IMR-90 (cell line): ENCODE measurements around the gene KRT4. TPM values are rescaled to one million over a fixed set of nuclear protein-coding genes. Genes with fewer than 3 reads are reported as not detected.

Source experiments
- ATAC-seq: fragments of 200-7000 bp; cut with Tn5 transposase; 2 replicates; pipeline ENCODE4 v1.9.1; 2020; ENCODE audit warnings: low read depth, mild to moderate bottlenecking, moderate library complexity
- BruUV-seq: library from RNA; stranded (reverse); fragments of 400-500 nt; replicated peaks from 2 replicates; lab custom pipeline; 2021; lab: Mats Ljungman, UMichigan
- CTCF ChIA-PET: fragments of 300-600 bp; formaldehyde crosslinking; extraction: SDS; loops from one replicate; lab custom pipeline; 2021; ENCODE audit warnings: antibody characterized with exemption; lab: Yijun Ruan, JAX
- POLR2A ChIA-PET: fragments of 300-600 bp; sonication (Branson Sonifier 250); formaldehyde crosslinking; loops from one replicate; lab custom pipeline; 2022; ENCODE audit warnings: antibody characterized with exemption; ENCODE audit not compliant: unreplicated experiment; lab: Charles Lee
- DNase-seq: peaks from one replicate; pipeline ENCODE4 v3.0.0; 2013
- H2AFZ ChIP-seq: replicated peaks from 2 replicates; pipeline ENCODE3; 2013; ENCODE audit warnings: low read length, mild to moderate bottlenecking; ENCODE audit not compliant: poor library complexity
- H2AK5ac ChIP-seq: 2 replicates; pipeline ENCODE4 v1.6.1; 2013; ENCODE audit warnings: low read depth, low read length, inconsistent platforms
- H2AK9ac ChIP-seq: replicated peaks from 2 replicates; pipeline ENCODE3; 2013; ENCODE audit warnings: mild to moderate bottlenecking, low read depth, low read length, moderate library complexity; ENCODE audit not compliant: poor library complexity
- H2BK120ac ChIP-seq: 2 replicates; pipeline ENCODE4 v1.6.1; 2013; ENCODE audit warnings: low read depth, low read length, inconsistent platforms
- H2BK15ac ChIP-seq: 3 replicates; pipeline ENCODE4 v1.6.1; 2013; ENCODE audit warnings: low read depth, low read length, inconsistent platforms
- H2BK20ac ChIP-seq: 2 replicates; pipeline ENCODE4 v1.6.1; 2013; ENCODE audit warnings: low read depth, mild to moderate bottlenecking, inconsistent platforms, low read length, moderate library complexity
- H2BK5ac ChIP-seq: 2 replicates; pipeline ENCODE4 v1.6.1; 2013; ENCODE audit warnings: mild to moderate bottlenecking, low read depth, low read length, inconsistent platforms; ENCODE audit not compliant: poor library complexity, severe bottlenecking
- H3K14ac ChIP-seq: replicated peaks from 2 replicates; pipeline ENCODE4 v1.6.1; 2013; ENCODE audit warnings: low read depth, low read length, inconsistent platforms
- H3K18ac ChIP-seq: 2 replicates; pipeline ENCODE4 v1.6.1; 2013; ENCODE audit warnings: low read depth, low read length, control low read depth
- H3K23ac ChIP-seq: 2 replicates; pipeline ENCODE4 v1.6.1; 2013; ENCODE audit warnings: low read depth, low read length, inconsistent platforms
- H3K27ac ChIP-seq: 2 replicates; pipeline ENCODE4 v1.5.1; 2013; ENCODE audit warnings: mild to moderate bottlenecking, control low read depth, low read length; ENCODE audit not compliant: insufficient read depth
- H3K27me3 ChIP-seq: 2 replicates; pipeline ENCODE4 v1.6.1; 2013; ENCODE audit warnings: low read length; ENCODE audit not compliant: control insufficient read depth, insufficient read depth
- H3K36me3 ChIP-seq: 2 replicates; pipeline ENCODE4 v1.6.1; 2013; ENCODE audit warnings: low read length, mixed read lengths; ENCODE audit not compliant: control insufficient read depth, insufficient read depth
- H3K4ac ChIP-seq: 2 replicates; pipeline ENCODE4 v1.6.1; 2013; ENCODE audit warnings: low read depth, low read length, inconsistent platforms
- H3K4me1 ChIP-seq: 2 replicates; pipeline ENCODE4 v1.6.1; 2013; ENCODE audit warnings: low read length, mixed read lengths; ENCODE audit not compliant: control insufficient read depth, insufficient read depth
- H3K4me2 ChIP-seq: 2 replicates; pipeline ENCODE4 v1.6.1; 2013; ENCODE audit warnings: low read depth, mild to moderate bottlenecking, control low read depth, low read length, moderate library complexity
- H3K4me3 ChIP-seq: 2 replicates; pipeline ENCODE4 v1.5.1; 2013; ENCODE audit warnings: low read depth, mild to moderate bottlenecking, control low read depth, low read length, moderate library complexity; ENCODE audit not compliant: insufficient read depth
- H3K56ac ChIP-seq: 2 replicates; pipeline ENCODE4 v1.6.1; 2013; ENCODE audit warnings: low read length, inconsistent platforms; ENCODE audit not compliant: insufficient read depth; ENCODE audit errors: extremely low read depth
- H3K79me1 ChIP-seq, 2 experiments: 2 replicates each; pipeline ENCODE4 v1.6.1; 2013; ENCODE audit warnings: low read length in 2 of 2, inconsistent platforms in 1 of 2, low read depth in 1 of 2
- H3K9ac ChIP-seq: 2 replicates; pipeline ENCODE4 v1.6.1; 2013; ENCODE audit warnings: low read depth, low read length, control low read depth
- H3K9me1 ChIP-seq: 2 replicates; pipeline ENCODE4 v1.6.1; 2013; ENCODE audit warnings: low read length, inconsistent platforms; ENCODE audit not compliant: insufficient read depth
- H3K9me3 ChIP-seq: 2 replicates; pipeline ENCODE4 v1.6.1; 2013; ENCODE audit warnings: low read length; ENCODE audit not compliant: control insufficient read depth, insufficient read depth
- H4K20me1 ChIP-seq: 2 replicates; pipeline ENCODE4 v1.6.1; 2013; ENCODE audit warnings: low read length, inconsistent platforms; ENCODE audit not compliant: insufficient read depth
- H4K5ac ChIP-seq: 2 replicates; pipeline ENCODE4 v1.6.1; 2013; ENCODE audit warnings: mild to moderate bottlenecking, low read depth, low read length, control low read depth
- H4K8ac ChIP-seq, 2 experiments: 2 replicates each; pipeline ENCODE4 v1.6.1; 2013; ENCODE audit warnings: low read depth in 2 of 2, low read length in 2 of 2, control low read depth in 1 of 2, inconsistent platforms in 1 of 2
- H4K91ac ChIP-seq: 2 replicates; pipeline ENCODE4 v1.6.1; 2013; ENCODE audit warnings: low read depth, low read length, inconsistent platforms; ENCODE audit not compliant: insufficient read depth
- BHLHE40 ChIP-seq: fragments of 150-350 bp; IDR thresholded peaks from 2 replicates; pipeline ENCODE4 v1.6.1; 2016; ENCODE audit warnings: mild to moderate bottlenecking, low read depth, low read length
- CEBPB ChIP-seq: IDR thresholded peaks from 2 replicates; pipeline ENCODE4 v1.6.1; 2012; ENCODE audit warnings: low read depth, low read length, improper control_type of control experiment
- CTCF ChIP-seq: conservative IDR thresholded peaks from 2 replicates; pipeline ENCODE4 v1.5.1; 2012; ENCODE audit warnings: mild to moderate bottlenecking, low read depth, low read length, improper control_type of control experiment
- FOS ChIP-seq: fragments of 150-350 bp; IDR thresholded peaks from 2 replicates; pipeline ENCODE4 v1.6.1; 2016; ENCODE audit warnings: low read depth, low read length
- MAFK ChIP-seq: IDR thresholded peaks from 2 replicates; pipeline ENCODE4 v1.6.1; 2012; ENCODE audit warnings: low read depth, low read length, improper control_type of control experiment
- MAZ ChIP-seq: IDR thresholded peaks from 2 replicates; pipeline ENCODE4 v1.6.1; 2012; ENCODE audit warnings: low read depth, mild to moderate bottlenecking, low read length, improper control_type of control experiment, moderate library complexity, borderline replicate concordance
- MXI1 ChIP-seq: IDR thresholded peaks from 2 replicates; pipeline ENCODE4 v1.6.1; 2012; ENCODE audit warnings: low read depth, mild to moderate bottlenecking, low read length, moderate library complexity, borderline replicate concordance
- NFE2L2 ChIP-seq: fragments of 150-350 bp; IDR thresholded peaks from 2 replicates; pipeline ENCODE4 v1.6.1; 2016; ENCODE audit warnings: low read depth, mild to moderate bottlenecking, low read length
- RAD21 ChIP-seq: IDR thresholded peaks from 2 replicates; pipeline ENCODE4 v1.6.1; 2012; ENCODE audit warnings: low read length, improper control_type of control experiment
- RCOR1 ChIP-seq: IDR thresholded peaks from 2 replicates; pipeline ENCODE4 v1.6.1; 2012; ENCODE audit warnings: mild to moderate bottlenecking, low read length, improper control_type of control experiment; ENCODE audit not compliant: insufficient replicate concordance
- USF2 ChIP-seq: fragments of 150-350 bp; IDR thresholded peaks from 2 replicates; pipeline ENCODE4 v1.6.1; 2017; ENCODE audit warnings: mild to moderate bottlenecking, antibody characterized with exemption, low read length, low read depth
- WGBS, 2 experiments: methylation state at CpG; one replicate each; pipeline versions ENCODE4 v1.1.5 to v1.1.7; 2013; ENCODE audit warnings: missing lambda C conversion rate in 2 of 2; ENCODE audit not compliant: insufficient read length in 1 of 2; ENCODE audit errors: extremely low coverage in 2 of 2; 5-methylcytosine and 5-hydroxymethylcytosine counted together
- dilution Hi-C: fragments of 300-500 bp; cut with HindIII; formaldehyde crosslinking; loops from one replicate; pipeline ENCODE4 v1.14.3; 2018; ENCODE audit warnings: low sequenced_read_pairs; ENCODE audit not compliant: unreplicated experiment
- in situ Hi-C: fragments of 300-500 bp; cut with MboI; formaldehyde crosslinking; loops from 3 replicates; pipeline ENCODE4 v1.14.3; 2019; ENCODE audit warnings: low sequenced_read_pairs, inconsistent platforms, mixed read lengths
- intact Hi-C: fragments of 100-400 bp; cut with micrococcal nuclease; formaldehyde crosslinking; loops from 2 replicates; pipeline ENCODE4 v1.10.0; 2022
- polyA plus RNA-seq, 3 experiments: library from polyadenylated mRNA; depleted of rRNA; stranded (reverse); fragments of >200 nt; gene quantifications; 2 replicates each; pipeline ENCODE4 v1.2.3, GENCODE V29; 2012; ENCODE audit warnings: low replicate concordance in 1 of 3
- total RNA-seq: library from RNA; depleted of rRNA; stranded (reverse); fragments of >200 nt; gene quantifications from 2 replicates; pipeline ENCODE4 v1.2.3, GENCODE V29; 2012

The KRT4 gene
- total and polyA plus RNA-seq, 2 of the 4 experiments (the other 2 are of a cell fraction) = under 0.01 to 0.07 TPM

DNA sequence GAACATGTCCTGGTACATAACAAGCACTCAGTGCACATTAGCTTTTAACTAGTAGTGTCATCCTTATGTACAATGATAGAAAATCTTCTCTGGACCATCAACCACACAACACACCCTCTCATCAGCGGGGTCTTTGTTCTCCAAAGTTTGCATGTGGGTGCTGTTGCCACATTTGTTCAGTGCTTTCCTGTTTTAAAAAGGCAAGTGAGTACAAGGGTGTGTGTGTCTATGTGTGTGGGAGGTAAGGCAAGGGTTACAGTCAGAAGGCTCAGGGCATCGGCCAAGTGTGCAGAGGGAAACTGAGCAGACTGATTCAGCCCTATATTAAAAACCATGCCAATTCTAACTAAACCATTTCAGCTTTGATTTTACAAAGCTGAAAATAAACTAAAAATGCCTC lies 54.7 kb downstream of the KRT4 start:
- TF ChIP-seq FOS = no peak
- TF ChIP-seq MAZ = no peak
- TF ChIP-seq RCOR1 = no peak
- TF ChIP-seq RAD21 = no peak
- no peak for TF ChIP-seq NFE2L2
- no peak for TF ChIP-seq MXI1
- no peak for TF ChIP-seq CTCF
- TF ChIP-seq CEBPB = no peak
- TF ChIP-seq USF2 = no peak
- TF ChIP-seq BHLHE40 = no peak
- no peak for TF ChIP-seq MAFK
- Histone ChIP-seq H2AFZ (no peak overlapping the region), H3K36me3 (no peaks in the 10 kb centered on the region), H3K23ac (no peak overlapping the region), H3K4me2 (no peak overlapping the region), H3K9me1 (no peaks in the 10 kb centered on the region), H3K27me3 (peaks cover 2% of the 10 kb centered on the region), H3K4ac (no peak overlapping the region), H3K4me1 (no peaks in the 10 kb centered on the region), H4K91ac (no peak overlapping the region), H2BK20ac (no peak overlapping the region), H3K56ac (no peak overlapping the region), H3K27ac (no peak overlapping the region), H2AK5ac (no peak overlapping the region), H3K9me3 (peaks cover 5% of the 10 kb centered on the region; the same call in 1 of the 2 replicates), H4K20me1 (no peaks in the 10 kb centered on the region), H3K4me3 (no peak overlapping the region), H3K79me1 (no peaks in the 10 kb centered on the region), H2BK15ac (no peak overlapping the region), H3K14ac (no peak overlapping the region), H2AK9ac (no peak overlapping the region), H2BK120ac (no peak overlapping the region), H4K5ac (no peak overlapping the region), H3K18ac (no peak overlapping the region), H4K8ac (no peak overlapping the region), H2BK5ac (no peak overlapping the region), H3K9ac (no peak overlapping the region)
- POLR2A ChIA-PET = no interaction called here
- dilution Hi-C loops = no loop called here
- intact Hi-C loops = no loop called here
- in situ Hi-C loops = no loop called here
- no peak for DNase-seq
- WGBS, 2 experiments = no CpG with 5 or more reads among the region's 2 CpGs
- BruUV-seq = no TSS peak
- CTCF ChIA-PET = no interaction called here
- ATAC-seq = no peak
